Activated naive CD8-positive, alpha-beta T cell treated with anti-CD3 and anti-CD28 coated beads, Interleukin-2, amount 50 U/mL, for 24 hours (primary cell): ENCODE measurements around the gene AGPAT1.

Experiments used
- ATAC-seq: fragments of 150-1000 bp; cut with Tn5 transposase; one replicate; pipeline ENCODE4 v1.10.0; 2021
- DNase-seq: peaks from one replicate; pipeline ENCODE4 v3.0.0; 2021
- H3K27ac Mint-ChIP-seq: one replicate; pipeline ENCODE4 v1.8.0; 2021; ENCODE audit warnings: mild to moderate bottlenecking, mixed read lengths
- H3K27me3 Mint-ChIP-seq: one replicate; pipeline ENCODE4 v1.8.0; 2021; ENCODE audit warnings: mixed read lengths
- H3K36me3 Mint-ChIP-seq: one replicate; pipeline ENCODE4 v1.8.0; 2021; ENCODE audit warnings: low read depth, mixed read lengths
- H3K4me1 Mint-ChIP-seq: one replicate; pipeline ENCODE4 v1.8.0; 2021; ENCODE audit warnings: mixed read lengths
- H3K4me3 Mint-ChIP-seq: one replicate; pipeline ENCODE4 v1.8.0; 2021; ENCODE audit warnings: mild to moderate bottlenecking, moderate library complexity, mixed read lengths
- H3K9me3 Mint-ChIP-seq: one replicate; pipeline ENCODE4 v1.8.0; 2021; ENCODE audit warnings: mixed read lengths

The AGPAT1 gene

DNA sequence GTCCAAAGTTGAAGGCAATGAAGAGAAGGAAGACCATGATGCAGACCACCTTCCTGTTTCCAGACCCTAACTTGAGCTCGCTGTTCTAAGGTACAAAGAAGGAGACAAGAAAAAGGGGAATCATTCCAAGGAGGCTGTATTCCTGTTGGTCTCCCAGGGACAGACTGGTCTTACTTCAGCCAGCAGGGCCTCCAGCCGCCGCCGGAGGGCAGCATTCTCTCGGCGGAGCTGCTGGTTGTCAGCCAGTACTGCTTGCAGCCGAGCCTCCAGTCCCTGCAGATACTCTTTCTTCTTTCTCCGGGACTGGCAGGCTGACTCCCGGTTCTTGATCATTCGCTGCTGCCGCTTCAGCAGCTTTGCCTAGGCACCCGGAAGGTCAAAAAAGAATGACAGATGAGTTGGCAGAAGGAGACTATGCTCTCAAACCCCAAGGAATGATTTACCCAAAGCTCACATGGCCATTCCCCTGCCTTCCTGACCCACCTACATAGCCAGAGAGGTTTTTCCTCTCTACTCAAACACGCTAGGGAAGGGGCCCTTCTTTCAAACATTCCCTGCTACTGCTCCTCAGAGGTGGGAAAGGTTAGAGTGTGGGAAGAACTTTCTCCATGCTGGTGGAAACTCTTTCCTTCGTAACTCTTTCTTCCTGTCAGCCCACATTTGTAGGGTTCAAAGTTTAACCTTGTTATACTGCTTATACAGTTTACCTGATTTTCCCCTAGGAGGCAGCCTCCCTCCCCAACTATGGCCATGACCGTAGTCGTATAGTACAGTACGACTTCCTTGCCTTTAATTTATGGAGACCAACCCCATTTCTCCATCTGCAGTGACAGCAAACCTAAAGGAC, 56.9 kb downstream of the AGPAT1 start:
- H3K9me3 Mint-ChIP-seq, result no peaks in the 10 kb centered on the region
- ATAC-seq (peak; percentile 80), DNase-seq (peak; percentile 74)
- H3K36me3 Mint-ChIP-seq, result peaks cover 22% of the 10 kb centered on the region
- H3K4me1 Mint-ChIP-seq, result peaks cover 5% of the 10 kb centered on the region
- no peak overlapping the region for H3K4me3 Mint-ChIP-seq
- no peaks in the 10 kb centered on the region for H3K27me3 Mint-ChIP-seq
- H3K27ac Mint-ChIP-seq, result no peak overlapping the region
